NCI-H524 treated with DMSO at 0.1 percent for 48 hours (cell line): ENCODE results near the gene TCAF1.
A peak's percentile ranks its signal among the peaks of the same experiment; 100 is the strongest.

Experiments
- DNase-seq: peaks from one replicate; lab custom pipeline; 2025; lab: John Stamatoyannopoulos, UW

The TCAF1 gene, protein sequence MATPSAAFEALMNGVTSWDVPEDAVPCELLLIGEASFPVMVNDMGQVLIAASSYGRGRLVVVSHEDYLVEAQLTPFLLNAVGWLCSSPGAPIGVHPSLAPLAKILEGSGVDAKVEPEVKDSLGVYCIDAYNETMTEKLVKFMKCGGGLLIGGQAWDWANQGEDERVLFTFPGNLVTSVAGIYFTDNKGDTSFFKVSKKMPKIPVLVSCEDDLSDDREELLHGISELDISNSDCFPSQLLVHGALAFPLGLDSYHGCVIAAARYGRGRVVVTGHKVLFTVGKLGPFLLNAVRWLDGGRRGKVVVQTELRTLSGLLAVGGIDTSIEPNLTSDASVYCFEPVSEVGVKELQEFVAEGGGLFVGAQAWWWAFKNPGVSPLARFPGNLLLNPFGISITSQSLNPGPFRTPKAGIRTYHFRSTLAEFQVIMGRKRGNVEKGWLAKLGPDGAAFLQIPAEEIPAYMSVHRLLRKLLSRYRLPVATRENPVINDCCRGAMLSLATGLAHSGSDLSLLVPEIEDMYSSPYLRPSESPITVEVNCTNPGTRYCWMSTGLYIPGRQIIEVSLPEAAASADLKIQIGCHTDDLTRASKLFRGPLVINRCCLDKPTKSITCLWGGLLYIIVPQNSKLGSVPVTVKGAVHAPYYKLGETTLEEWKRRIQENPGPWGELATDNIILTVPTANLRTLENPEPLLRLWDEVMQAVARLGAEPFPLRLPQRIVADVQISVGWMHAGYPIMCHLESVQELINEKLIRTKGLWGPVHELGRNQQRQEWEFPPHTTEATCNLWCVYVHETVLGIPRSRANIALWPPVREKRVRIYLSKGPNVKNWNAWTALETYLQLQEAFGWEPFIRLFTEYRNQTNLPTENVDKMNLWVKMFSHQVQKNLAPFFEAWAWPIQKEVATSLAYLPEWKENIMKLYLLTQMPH

DNA sequence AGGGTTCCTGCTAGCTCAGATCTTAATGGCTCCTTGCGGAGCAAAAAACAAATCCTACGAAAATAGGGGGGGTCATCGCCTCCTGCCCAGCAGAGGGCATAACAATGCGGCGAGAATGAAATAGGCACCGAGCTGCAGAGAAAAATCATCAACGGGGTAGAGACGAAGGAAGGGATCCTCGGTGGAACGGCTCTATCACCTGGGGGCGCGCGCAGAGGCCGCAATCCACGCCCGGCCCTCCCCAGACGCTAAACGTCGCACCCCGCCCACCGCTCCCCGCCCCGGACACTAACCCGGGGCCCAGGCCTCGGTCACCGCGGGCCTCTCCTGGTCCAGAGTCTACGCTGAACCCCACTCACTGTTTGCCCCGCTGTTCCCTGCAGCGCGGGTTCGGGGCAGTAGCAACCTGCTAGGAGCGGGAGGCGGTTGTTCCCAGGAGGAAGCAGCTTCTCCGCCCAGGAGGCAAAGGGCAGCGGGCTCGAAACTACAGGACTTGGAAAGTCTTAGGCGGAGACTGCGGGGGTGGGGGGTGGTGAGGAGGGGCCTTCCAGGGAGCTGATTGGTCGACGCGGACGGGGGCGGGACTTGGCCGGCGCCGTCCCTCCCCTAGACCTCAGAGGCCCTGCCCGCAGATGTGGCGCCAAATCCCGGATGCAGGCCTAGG, at the start of gene TCAF1:
TSS of gene TCAF1 (minus strand) at position 509 of the 664 bp plus-strand sequence. CDS start 25,568 bp downstream, outside the sequence.
- DNase-seq, result peak; percentile 69

DNA sequence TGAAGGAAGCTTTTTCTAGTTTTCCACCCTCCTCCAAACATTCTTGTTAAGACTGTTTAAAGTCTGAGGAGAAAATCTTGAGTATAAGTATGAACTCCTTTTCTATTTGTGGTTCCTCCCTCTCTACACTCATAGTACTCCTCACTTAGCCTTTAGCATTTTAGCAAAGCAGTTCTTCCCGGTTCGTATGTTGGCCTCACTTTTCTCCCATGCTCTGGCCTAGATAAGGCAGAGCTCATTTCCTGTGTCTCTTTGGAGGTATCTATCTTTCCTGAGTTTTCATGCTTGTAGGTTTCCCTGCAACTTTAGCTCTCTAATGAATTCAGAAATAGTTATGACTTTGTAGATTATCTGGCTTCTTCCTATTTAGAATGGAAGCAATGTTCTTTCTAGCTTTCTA, 46.8 kb upstream of the TCAF1 start:
- DNase-seq, result no peak

- DNase-seq, result no peak
These were observed 45.1 kb upstream of the TCAF1 start for GRCh38 chr7:143947111-143947510.

DNA sequence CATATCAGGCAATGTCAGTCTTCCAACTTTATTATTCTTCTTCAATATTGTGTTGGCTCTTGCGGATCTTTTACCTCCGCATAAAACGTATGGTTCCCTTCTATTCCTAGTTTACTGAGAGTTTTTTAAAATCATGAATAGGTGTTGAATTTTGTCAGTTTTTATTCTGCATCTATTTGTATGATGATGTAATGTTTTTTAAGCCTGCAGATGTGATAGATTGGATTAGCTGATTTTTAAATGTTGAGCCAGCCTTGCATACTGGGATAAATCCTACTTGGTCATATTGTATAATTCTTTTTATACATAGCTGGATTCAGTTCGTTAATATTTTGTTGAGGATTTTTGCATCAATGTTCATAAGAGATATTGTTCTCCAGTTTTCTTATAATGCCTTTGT, 43.4 kb upstream of the TCAF1 start:
- DNase-seq, result no peak

- DNase-seq, result no peak
These were observed 36.6 kb upstream of the TCAF1 start for GRCh38 chr7:143938379-143939243.

GRCh38 chr7:143936087-143937009, 34.4 kb upstream of the TCAF1 start:
- no peak for DNase-seq

DNA sequence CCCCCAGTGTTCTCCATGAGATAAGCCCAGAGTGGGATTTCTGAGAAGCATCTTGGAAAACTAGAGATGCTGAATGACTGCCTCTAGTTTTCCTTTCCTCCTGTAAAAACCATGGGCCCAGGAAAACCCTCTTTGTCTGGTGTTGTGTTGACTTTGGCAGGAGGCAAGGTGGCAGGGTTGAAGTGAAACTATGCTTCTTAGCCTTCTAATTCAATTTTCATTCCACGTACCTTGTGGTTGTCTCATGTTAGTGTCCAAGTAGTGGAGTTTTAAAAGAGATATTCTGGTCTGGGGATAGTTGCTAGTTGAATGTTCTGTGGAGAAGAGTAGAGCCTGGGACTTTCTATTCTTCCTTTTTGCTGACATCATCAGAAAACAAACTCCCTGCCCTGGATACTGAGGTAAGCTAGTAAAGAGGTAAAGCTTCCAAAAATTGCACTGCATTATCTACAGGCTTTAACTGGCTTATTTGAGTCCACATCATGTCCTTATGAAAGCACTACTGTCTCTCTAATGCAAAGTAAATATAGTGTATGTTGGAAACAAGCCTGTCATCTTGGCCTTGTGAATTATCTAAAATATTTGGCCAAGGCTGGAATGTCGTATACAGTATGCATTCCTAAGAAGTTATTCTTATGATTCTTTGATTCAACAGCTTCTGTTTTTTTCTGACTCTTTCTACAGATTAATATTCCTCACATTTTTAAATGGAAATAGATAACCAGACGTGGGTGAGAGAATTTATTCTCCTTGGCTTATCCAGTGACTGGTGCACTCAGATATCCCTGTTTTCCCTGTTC, 32.8 kb upstream of the TCAF1 start, which contains the start of gene OR2F2:
TSS of gene OR2F2 (plus strand) at position 708 of the 800 bp plus-strand sequence. CDS start at position 708, 0 bp downstream.
- no peak for DNase-seq

DNA sequence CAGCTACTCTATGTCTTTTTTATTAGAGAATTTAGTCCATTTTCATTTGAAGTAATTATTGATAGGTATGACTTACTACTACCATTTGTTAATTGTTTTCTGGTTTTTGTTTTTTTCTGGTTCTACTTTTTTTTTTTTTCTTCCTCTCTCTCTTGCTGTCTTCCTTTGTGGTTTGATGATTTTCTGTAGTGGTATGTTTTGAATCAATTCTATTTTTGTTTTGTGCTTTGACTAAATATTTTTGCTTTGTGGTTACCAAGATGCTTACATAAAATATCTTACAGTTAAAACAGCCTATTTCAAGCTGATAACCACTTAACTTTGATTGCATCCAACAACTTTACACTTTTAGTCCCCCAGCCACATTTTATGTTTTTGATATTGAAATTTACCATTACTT, 29.8 kb upstream of the TCAF1 start:
- DNase-seq, result no peak

- DNase-seq, result no peak
These were observed 27.4 kb upstream of the TCAF1 start for GRCh38 chr7:143929224-143929920.

GRCh38 chr7:143924851-143925250, 22.9 kb upstream of the TCAF1 start:
- no peak for DNase-seq

DNA sequence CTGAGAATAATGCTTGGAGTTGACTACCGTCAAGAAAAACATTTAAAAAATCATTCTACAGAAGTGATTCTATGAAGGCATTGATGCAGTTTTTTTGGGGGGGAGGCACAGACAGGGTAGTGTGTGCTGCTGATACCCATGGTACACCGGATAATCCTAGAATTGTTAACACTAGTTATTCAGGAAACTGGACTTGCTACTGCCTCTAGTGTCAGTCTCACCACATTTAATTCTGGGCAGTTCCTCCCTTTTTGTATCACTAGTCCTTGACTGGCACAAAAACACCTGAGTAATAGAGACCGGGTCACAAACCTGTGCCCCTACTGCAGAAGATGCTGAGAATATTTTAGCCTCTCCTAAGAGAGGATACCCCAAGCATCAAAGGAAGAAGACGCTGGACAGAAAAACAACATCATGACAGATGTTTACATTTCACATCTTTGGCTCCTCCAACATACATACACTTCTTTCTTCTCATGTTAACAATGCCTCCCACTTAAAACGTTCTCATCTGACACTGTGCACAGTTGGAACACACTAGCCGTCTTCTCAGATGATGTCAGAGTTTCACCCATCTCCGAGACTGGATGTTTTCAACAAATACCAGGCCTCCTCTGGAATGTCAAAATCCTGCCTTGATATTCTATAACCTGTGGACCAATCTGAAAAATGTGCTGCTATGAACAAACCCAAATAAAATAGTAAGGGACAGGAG, 13.1 kb upstream of the TCAF1 start:
- DNase-seq, result no peak

- no peak for DNase-seq
These were observed 12.1 kb upstream of the TCAF1 start for GRCh38 chr7:143913945-143914615.

- DNase-seq, result no peak
These were observed 8.7 kb upstream of the TCAF1 start for GRCh38 chr7:143910473-143911248.

DNA sequence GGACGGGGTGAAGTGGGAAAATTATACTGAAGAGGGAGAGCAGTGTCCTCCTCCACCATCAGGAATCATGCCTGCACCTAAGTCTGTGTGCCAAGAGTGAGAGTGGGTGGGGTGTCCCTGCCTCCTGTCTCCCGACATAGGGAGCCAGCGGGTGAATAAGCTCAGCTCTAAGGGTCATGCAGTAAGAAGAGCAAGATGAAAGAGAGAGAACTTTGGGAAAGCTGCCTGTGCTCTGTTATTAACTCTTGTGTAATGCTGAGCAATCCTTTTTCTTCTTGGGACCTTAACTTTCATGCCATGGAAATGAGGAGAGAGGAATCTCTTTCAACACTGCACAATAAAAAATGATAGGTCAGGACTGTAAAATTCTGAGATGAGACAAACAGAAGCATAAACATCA, 7.9 kb upstream of the TCAF1 start:
- no peak for DNase-seq

DNA sequence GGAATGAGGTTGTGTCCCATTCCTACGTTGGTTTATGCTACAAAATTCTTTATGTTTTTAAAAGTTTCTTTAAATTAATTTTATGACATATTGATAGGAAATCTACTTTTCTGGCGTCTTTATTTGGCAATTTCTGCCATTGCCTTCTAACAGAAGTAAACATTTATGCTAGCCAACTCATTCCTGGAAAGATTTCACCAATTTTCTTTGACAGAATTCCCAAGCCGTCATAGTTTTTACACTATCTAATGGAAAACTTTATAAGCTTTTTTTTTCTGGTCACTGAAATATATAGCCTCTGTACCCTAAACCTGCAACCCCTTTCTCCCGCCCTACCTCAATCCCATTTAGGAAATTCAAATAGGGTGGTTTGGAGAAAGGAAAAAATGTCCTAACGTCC, 6.1 kb upstream of the TCAF1 start:
- no peak for DNase-seq

GRCh38 chr7:143906895-143907294, 4.9 kb upstream of the TCAF1 start:
- no peak for DNase-seq

DNA sequence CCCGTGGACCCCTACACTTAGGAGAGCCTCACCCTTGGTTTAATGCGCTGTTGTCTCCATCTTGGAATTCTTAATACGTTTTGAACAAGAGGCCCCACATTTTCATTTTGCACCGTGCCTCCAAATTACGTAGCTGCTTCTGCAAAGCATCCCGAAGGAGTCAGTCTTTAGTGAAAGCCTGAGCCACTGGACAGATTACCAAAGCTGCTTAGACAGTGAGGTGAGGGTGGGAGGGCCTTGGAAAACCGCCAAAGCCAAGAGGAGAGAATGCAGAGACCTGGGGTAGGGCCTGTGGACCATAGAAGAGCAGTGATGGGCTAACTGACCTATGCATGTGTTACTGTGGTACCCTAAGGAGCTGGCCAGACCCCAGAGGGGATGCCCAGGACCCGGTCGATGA, 4.2 kb upstream of the TCAF1 start:
- DNase-seq, result no peak
